Measurements from ENCODE around the gene PHKG1.

- TF ChIP-seq POLR2A (IDR thresholded peaks at IDR 0.05), result no peak
- no peak for TF ChIP-seq POLR2AphosphoS5 (IDR thresholded peaks at IDR 0.05)
Measured at GRCh38 chr7:56107954-56108258, 15.2 kb upstream of the PHKG1 start.
